Activated CD4-positive, CD25-positive, alpha-beta regulatory T cell (primary cell): Measurements from ENCODE around the gene TLDC2.
A peak's percentile ranks its signal among the peaks of the same experiment; 100 is the strongest.
"Not testable (repeated sequence)": the region's sequence is repeated elsewhere in the genome, so short reads cannot be mapped to it uniquely, and the experiment has no call there.

ENCODE experiments used
- DNase-seq, 4 experiments: peaks; one replicate each; lab custom pipeline; 2025; lab: John Stamatoyannopoulos, UW

Gene TLDC2

DNA sequence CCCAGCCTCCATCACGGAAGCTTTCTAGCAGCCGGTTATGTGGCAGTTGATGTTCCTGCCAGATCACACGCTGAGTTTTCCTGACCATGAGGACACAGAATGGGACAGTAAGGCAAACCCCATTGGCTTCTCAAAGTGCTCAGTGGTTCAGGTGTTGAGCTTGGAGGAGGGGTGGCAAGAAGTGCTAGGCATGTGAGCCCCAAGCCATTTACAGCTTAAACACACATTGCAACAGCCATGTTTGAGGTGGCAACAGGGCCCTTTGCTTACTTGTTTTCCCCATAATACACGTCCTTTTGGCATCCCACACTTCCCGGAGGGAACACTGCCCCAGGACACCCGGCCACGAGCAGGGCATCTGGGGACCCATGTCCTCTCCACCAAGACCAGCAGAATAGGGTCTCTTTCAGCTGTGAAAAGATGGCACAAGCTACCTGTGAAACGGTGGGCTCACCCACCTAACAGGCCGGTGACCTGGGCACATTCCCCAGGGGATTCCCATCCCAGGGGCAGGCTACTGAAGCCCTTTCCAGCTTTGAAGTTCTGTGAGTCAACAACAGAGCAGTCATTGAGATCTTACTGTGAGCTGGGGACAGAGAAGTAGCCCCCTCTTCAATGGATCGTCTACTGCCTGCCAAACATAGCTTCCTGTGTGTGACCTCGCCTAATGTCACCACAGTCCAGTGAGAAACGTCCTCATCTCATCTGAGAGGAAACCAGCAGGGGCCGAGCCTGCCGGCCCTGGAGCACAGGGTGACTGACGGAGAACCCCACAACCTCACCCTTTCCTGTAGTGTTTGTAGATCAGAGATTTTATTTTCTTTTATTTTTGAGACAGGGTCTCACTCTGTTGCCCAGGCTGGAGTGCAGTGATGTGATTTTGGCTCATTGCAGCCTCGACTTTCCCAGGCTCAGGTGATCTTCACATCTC is 4.0 kb upstream of the TLDC2 start:
- no peak for DNase-seq

- DNase-seq = no peak
Measured at GRCh38 chr20:36872852-36873251, 3.1 kb upstream of the TLDC2 start.

GRCh38 chr20:36873498-36874189 is 2.3 kb upstream of the TLDC2 start:
- no peak for DNase-seq

DNA sequence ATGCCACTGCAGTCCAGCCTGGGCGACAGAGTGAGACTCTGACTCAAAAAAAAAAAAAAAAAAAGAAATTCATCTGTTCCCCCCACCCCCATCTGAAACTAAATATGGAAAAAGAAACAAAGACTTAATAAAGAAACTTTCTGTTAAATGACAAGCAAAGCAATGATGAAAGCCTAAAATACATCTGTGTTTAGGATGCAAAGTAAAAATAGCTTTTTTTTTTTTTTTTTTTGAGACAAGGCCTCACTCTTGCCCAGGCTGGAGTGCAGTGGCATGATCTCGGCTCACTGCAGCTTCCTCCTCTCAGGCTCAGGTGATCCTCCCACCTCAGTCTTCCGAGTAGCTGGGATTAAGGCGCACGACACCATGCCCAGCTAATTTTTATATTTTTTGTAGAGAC is 845 bp upstream of the TLDC2 start:
- DNase-seq = not testable (repeated sequence)

GRCh38 chr20:36876473-36876833 is 515 bp downstream of the TLDC2 start:
- DNase-seq = no peak

GRCh38 chr20:36878941-36879340 is 3.0 kb downstream of the TLDC2 start:
- DNase-seq = no peak

- no peak for DNase-seq
Measured at GRCh38 chr20:36880741-36881250, 4.9 kb downstream of the TLDC2 start.

DNA sequence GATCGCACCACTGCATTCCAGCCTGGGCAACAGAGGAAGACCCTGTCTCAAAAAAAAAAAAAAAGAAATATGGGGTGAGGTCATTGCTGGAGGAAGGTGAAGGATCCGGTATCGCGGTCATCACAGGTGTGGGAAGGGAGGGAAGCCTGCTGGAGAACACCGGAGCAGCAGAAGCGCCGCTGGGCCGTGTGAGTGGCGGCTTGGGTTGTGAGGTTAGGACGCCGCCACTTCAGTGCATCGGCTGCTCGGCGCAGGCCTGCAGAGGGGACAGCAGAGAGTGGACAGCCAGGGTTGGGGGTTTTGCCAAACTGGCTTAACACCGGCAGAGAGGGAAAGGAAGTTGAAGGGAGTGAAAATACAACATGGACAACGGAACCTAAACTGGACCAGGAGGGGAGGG is 5.4 kb downstream of the TLDC2 start:
- DNase-seq = no peak

GRCh38 chr20:36881888-36882287 is 6.0 kb downstream of the TLDC2 start:
- DNase-seq = no peak

GRCh38 chr20:36883977-36884535 is 8.1 kb downstream of the TLDC2 start:
- DNase-seq = no peak

GRCh38 chr20:36885356-36885755 is 9.4 kb downstream of the TLDC2 start:
- no peak for DNase-seq

GRCh38 chr20:36886859-36887751 is 11.2 kb downstream of the TLDC2 start:
- peak; percentile 45 to 78 (median 58) for DNase-seq

- DNase-seq = no peak
Measured at GRCh38 chr20:36887752-36888090, 11.8 kb downstream of the TLDC2 start.

GRCh38 chr20:36888880-36889516 is 13.1 kb downstream of the TLDC2 start:
- no peak for DNase-seq

- no peak for DNase-seq
Measured at GRCh38 chr20:36890586-36890985, 14.6 kb downstream of the TLDC2 start.

DNA sequence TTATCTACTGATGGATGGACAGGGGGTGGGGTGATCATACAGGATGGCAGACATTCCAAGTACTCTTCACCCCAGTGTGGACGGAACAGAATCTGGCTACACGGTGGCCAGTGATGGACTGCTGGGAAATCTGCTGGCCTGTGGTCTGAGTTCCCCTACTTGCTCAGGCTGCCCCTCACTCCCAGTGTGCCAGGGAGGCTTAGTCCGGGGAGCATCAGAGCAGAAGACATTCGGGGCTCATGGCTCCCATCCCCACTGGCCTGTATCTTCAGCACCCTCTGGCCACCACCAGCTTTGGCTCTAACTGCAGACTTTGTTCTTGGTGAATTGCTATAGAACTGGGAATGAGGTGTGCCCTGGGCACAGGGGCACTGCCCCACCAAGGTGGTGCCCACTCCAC is 15.3 kb downstream of the TLDC2 start:
- DNase-seq = no peak

DNA sequence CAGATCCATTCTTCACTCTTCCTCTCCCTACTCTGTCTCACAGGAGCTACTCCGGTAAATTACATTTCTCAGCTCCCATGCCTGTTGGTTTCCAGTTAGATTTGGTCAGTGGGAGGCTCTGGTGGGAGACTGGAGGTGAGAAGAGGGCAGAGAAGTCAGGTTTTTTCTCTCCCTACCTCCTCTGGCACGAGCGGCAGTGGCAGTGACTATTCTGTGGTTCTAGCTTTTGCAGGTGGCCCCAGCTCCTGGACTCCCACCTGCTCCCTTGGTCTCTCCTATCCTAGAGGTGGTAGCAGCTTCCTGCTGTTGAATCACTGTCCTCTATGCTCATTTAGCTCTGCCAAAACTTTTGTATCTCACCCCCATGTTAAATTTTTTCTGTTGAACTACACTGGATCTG is 17.9 kb downstream of the TLDC2 start:
- no peak for DNase-seq

DNA sequence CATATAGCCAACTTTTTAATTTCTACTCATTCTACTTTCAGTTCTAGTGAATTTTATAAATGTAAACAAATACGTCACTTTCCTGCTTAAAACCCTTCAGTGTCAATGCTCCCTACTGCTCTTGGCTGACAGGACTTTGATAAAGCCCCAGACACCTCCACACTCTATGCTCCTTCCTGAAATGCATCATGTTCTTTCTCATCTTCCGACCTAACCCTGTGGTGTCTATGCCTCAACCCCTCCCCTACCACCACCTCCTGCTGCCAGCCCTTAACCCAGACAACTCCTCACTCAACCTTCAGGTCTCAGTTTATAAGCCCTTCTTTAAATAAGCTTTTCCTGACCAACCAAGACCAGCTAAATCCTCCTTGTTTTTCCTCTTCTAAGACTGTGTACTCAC is 19.1 kb downstream of the TLDC2 start:
- no peak for DNase-seq

- DNase-seq = no peak
Measured at GRCh38 chr20:36904690-36905089, 28.8 kb downstream of the TLDC2 start.

DNA sequence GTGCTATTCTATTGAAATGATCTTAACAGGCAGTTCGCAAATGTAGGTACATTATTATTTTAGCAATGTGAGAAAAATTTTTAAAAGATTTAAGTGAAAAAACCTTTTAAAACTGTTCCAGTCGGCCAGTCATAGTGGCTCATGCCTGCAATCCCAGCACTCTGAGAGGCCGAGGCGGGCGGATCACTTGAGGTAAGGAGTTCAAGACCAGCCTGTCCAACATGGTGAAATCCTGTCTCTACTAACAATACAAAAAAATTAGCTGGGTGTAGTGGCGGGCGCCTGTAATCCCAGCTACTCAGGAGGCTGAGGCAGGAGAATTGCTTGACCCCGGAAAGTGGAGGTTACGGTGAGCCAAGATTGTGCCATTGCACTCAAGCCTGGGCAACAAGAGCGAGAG is 29.6 kb downstream of the TLDC2 start:
- DNase-seq = not testable (repeated sequence)

- DNase-seq = not testable (repeated sequence)
Measured at GRCh38 chr20:36906086-36906485, 30.1 kb downstream of the TLDC2 start.
